ENCODE data around the gene TM9SF1.

- TF ChIP-seq CTCF (IDR thresholded peaks at IDR 0.05) (no peak), POLR2A (IDR thresholded peaks at IDR 0.05) (no peak), POLR2AphosphoS5 (IDR thresholded peaks at IDR 0.05) (no peak), EP300 (IDR thresholded peaks at IDR 0.05) (no peak)
These were observed 27.6 kb downstream of the TM9SF1 start for GRCh38 chr14:24167469-24168114.

All from upper lobe of left lung (tissue), 4 donors.